Thoracic aorta (tissue), 2 donors: ENCODE data around the gene LZTR1. TPM values are rescaled to one million over a fixed set of nuclear protein-coding genes. Genes with fewer than 3 reads are reported as not detected.
"Not testable (repeated sequence)": the region's sequence is repeated elsewhere in the genome, so short reads cannot be mapped to it uniquely, and the experiment has no call there.

Source experiments
- ATAC-seq: fragments of 150-250 bp; one replicate; pipeline ENCODE4 v1.8.0; 2017; ENCODE audit warnings: low read depth; ENCODE audit not compliant: insufficient number of reproducible peaks, low FRiP score
- DNase-seq: peaks from one replicate; pipeline ENCODE4 v3.0.0-alpha.2; 2020; ENCODE audit warnings: low spot score
- H3K27ac ChIP-seq, 2 donors: fragments of 200-600 bp; sonication (generic); 1 replicate in 1 of 2; 2 replicates in 1 of 2; pipeline ENCODE4 v1.5.1; 2016; ENCODE audit warnings: mild to moderate bottlenecking in 2 of 2, moderate library complexity in 2 of 2
- H3K27me3 ChIP-seq: fragments of 200-600 bp; sonication (generic); replicated peaks from 2 replicates; pipeline ENCODE4 v1.6.0; 2016; ENCODE audit warnings: mild to moderate bottlenecking; ENCODE audit not compliant: insufficient read depth
- H3K36me3 ChIP-seq: fragments of 200-600 bp; sonication (generic); one replicate; pipeline ENCODE4 v1.5.1; 2016
- H3K4me1 ChIP-seq, 2 donors: fragments of 200-600 bp; sonication (generic); 1 replicate in 1 of 2; 2 replicates in 1 of 2; pipeline versions ENCODE4 v1.5.1 to v1.6.0; 2016; ENCODE audit warnings: low read depth in 2 of 2, mild to moderate bottlenecking in 1 of 2; ENCODE audit not compliant: control insufficient read depth in 1 of 2
- H3K4me3 ChIP-seq: fragments of 200-600 bp; sonication (generic); 2 replicates; pipeline ENCODE4 v1.5.1; 2016; ENCODE audit warnings: mild to moderate bottlenecking
- H3K9me3 ChIP-seq: fragments of 200-600 bp; sonication (generic); 2 replicates; pipeline ENCODE4 v1.5.1; 2016
- total RNA-seq, 2 donors: library from RNA; depleted of rRNA; stranded (reverse); fragments of >200 nt; gene quantifications; one replicate each; pipeline versions ENCODE4 v1.1.0 to v1.2.3, GENCODE V29; 2016
- TF ChIP-seq, protein P1 (sequence below): fragments of 200-600 bp; sonication (generic); IDR thresholded peaks from one replicate; pipeline ENCODE4 v1.5.1; 2019; ENCODE audit warnings: antibody characterized with exemption

LZTR1 gene
- total RNA-seq, 2 donors from 2014 or later = 96.2 to 105 TPM

DNA sequence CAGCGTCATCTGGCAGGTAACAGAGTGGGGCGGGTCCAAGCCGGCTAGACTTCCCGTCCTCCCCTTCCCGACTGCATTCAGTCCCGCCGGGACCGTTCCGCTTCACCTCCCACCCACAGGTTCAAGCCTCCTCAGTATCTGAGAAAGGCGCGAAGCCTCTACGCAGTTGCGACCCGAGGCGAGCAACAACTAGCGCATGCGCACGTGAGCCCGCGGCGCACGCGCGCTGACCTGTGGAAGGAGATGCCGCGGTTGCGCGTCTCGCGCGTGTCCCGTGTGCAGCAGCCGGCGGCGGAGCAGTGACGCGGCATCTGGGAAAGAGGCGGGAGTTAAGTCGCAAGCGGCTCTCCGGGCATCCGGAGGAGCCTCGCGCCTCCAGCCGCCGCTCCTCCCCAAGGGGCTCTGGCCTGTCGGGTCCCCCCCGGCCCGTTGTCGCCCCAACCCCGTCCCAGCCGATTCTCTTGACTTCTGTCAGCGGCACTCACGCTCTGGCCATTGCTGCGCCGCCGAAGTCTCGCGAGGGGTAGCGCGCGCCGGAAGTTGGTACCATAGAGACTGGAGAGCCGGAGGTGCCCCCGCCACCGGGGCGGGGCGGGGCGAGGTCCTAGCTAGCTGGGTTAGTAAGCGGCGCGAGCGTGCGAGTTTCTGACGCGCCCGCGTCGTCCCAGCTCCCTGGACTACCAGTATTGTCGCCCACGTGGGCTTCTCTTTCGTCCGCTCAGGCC lies 19.7 kb downstream of the LZTR1 start, which contains the start of gene THAP7:
Gene THAP7, minus strand, starts transcription at position 518 of the 725 bp plus-strand sequence. Its CDS starts 207 bp downstream, at position 311.
- peak; percentile 99 for ATAC-seq
- peak within 1 kb of the TSS; percentile 94 to 97 for H3K27ac ChIP-seq
- H3K36me3 ChIP-seq = peaks cover 18% of the 10 kb centered on the region
- H3K4me1 ChIP-seq = peaks cover 22 to 35% of the 10 kb centered on the region in 2 donors
- TF ChIP-seq, protein P1, sequence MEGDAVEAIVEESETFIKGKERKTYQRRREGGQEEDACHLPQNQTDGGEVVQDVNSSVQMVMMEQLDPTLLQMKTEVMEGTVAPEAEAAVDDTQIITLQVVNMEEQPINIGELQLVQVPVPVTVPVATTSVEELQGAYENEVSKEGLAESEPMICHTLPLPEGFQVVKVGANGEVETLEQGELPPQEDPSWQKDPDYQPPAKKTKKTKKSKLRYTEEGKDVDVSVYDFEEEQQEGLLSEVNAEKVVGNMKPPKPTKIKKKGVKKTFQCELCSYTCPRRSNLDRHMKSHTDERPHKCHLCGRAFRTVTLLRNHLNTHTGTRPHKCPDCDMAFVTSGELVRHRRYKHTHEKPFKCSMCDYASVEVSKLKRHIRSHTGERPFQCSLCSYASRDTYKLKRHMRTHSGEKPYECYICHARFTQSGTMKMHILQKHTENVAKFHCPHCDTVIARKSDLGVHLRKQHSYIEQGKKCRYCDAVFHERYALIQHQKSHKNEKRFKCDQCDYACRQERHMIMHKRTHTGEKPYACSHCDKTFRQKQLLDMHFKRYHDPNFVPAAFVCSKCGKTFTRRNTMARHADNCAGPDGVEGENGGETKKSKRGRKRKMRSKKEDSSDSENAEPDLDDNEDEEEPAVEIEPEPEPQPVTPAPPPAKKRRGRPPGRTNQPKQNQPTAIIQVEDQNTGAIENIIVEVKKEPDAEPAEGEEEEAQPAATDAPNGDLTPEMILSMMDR = no peak
- H3K4me3 ChIP-seq = peak within 1 kb of the TSS; percentile 90
- H3K27me3 ChIP-seq = no peaks in the 10 kb centered on the region
- H3K9me3 ChIP-seq = no peaks in the 10 kb centered on the region
- peak; percentile 93 for DNase-seq

DNA sequence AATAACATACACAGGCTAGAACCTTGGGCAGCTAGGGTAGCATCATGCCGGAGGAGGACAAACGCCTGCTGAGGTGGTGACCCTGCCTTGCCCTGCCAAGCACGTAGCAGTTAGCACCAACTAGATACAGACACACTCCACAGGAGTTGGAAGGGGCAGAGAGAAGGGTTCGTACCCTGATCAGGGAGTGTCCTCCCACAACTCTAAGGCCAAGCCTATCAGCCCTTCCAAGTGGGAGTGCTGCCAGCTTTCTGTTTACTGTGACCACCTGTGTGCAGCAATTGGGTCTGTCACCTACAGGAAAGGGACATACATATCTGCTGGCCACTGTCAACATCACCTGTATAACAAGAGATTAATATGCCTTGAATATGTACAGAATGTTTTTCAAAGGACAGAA lies 21.7 kb downstream of the LZTR1 start:
- H3K4me3 ChIP-seq = no peak overlapping the region
- no peak for ATAC-seq
- peaks cover 22 to 35% of the 10 kb centered on the region in 2 donors for H3K4me1 ChIP-seq
- peak overlapping the region in 1 of 2 donors; percentile 94 for H3K27ac ChIP-seq
- peaks cover 7% of the 10 kb centered on the region for H3K36me3 ChIP-seq
- H3K9me3 ChIP-seq = no peaks in the 10 kb centered on the region
- TF ChIP-seq, protein P1 = no peak
- DNase-seq = no peak
- H3K27me3 ChIP-seq = no peaks in the 10 kb centered on the region

DNA sequence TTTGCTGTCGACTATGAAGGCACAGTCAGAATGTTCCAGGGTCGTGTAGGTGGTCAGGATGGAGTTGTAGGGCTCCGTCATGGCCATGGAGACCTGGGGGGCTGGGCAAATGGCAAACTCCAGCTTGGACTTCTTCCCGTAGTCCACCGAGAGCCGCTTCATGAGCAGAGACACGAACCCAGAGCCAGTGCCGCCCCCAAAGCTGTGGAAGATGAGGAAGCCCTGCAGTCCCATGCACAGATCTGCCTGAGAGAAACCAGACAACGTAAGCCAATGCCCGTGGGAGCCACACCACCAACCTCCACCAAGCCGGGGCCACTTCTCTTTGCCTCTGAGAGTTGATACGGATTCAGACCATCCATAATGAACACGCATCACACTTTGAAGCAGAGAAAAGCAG lies 27.1 kb downstream of the LZTR1 start:
- H3K4me3 ChIP-seq, H3K9me3 ChIP-seq, H3K27ac ChIP-seq, ATAC-seq, DNase-seq, H3K36me3 ChIP-seq, H3K27me3 ChIP-seq, H3K4me1 ChIP-seq: not testable (repeated sequence)

DNA sequence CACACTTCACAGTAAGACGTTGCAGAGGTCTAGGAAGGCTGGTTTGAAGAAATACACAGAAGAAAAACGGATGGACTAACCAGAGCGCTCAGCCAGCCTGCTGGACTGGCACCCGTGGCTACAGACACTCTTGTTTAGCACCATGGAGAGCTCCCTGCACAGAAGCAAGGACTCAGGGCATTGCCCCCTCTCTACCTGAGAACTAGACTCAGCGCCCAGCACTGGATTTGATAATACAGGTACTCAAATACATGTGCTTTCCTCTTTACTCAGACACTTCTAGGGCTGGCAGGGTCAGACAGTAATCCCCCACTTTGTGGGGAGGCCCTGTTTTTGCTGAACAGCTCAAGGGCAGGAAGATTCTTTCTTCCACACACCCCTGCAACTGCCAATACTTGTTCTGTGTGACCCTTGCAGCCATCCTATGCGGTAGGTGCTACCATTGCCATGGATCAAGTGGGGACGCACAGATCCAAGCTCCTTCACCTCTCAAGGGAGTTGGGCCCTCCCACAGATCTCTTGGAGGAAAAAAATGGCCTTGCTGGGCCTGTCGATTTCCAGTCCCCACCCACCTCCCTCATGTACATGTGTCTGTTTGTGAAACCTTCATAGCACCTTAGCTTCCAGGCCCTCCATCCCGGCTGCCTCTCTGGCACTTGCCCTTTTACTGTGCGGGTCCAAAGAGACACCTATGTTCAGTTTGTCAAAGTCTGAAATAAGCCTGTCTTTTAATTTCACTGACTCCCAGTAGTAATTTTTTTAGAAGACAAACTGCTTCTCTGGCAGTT lies 27.7 kb downstream of the LZTR1 start:
- peaks cover 6 to 14% of the 10 kb centered on the region in 2 donors for H3K4me1 ChIP-seq
- no peak overlapping the region for H3K27ac ChIP-seq
- DNase-seq = no peak
- TF ChIP-seq, protein P1 = no peak
- ATAC-seq = no peak
- H3K36me3 ChIP-seq = no peaks in the 10 kb centered on the region
- H3K9me3 ChIP-seq = no peaks in the 10 kb centered on the region
- no peaks in the 10 kb centered on the region for H3K27me3 ChIP-seq
- no peak overlapping the region for H3K4me3 ChIP-seq

DNA sequence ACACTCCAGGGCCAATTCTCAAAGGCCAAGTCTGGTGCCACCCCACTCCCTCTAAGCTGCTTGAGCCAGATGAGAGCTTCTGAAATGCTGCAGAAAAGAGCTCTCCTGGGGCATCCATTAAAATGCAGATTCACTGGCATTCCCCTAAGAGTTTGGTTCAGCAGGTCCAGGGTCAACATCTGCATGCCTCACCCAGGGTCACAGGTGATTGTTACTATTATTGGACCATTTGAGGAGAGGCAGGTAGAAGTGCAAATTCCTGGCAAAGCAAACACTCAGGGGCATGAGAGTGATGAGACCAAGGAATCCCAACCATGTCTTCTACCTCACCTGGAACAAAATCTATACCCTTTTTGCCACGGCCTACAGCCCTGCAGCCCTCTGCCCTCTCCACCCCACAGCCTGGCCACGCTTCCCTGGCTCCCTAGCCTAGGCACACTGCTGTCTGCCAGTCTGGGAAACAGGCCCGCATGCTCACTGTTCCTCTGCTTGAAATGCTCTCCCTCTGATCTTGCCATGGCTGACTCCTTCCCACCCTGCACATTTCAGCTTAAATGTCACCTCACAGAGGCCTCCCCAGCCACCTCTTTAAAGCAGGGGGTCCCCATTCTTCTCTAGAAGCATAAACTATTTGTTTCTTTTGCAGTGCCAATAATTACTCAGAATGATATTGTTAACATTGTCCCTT lies 28.5 kb downstream of the LZTR1 start:
- Histone ChIP-seq H3K27me3 (no peaks in the 10 kb centered on the region), H3K27ac (no peak overlapping the region), H3K4me1 (peaks cover 13 to 21% of the 10 kb centered on the region in 2 donors), H3K9me3 (no peaks in the 10 kb centered on the region), H3K36me3 (no peaks in the 10 kb centered on the region), H3K4me3 (no peak overlapping the region)
- ATAC-seq = no peak
- TF ChIP-seq, protein P1 = no peak
- DNase-seq = no peak
